GM19467 (cell line): ENCODE data around the gene MS4A4E.
"Not testable (repeated sequence)": the region's sequence is repeated elsewhere in the genome, so short reads cannot be mapped to it uniquely, and the experiment has no call there.

ENCODE experiments used
- ATAC-seq: cut with Tn5 transposase; IDR thresholded peaks from one replicate; pipeline ENCODE4 v1.9.1; 2021; ENCODE audit warnings: mild to moderate bottlenecking, moderate library complexity; ENCODE audit not compliant: unreplicated experiment

Gene MS4A4E

GRCh38 chr11:60242740-60243239 lies at the start of gene MS4A4E:
Gene MS4A4E, minus strand, starts transcription at chr11:60243137. Its CDS starts 13,082 bp downstream, at chr11:60230055.
- no peak for ATAC-seq

GRCh38 chr11:60292145-60292544 lies 49.2 kb upstream of the MS4A4E start:
- ATAC-seq = no peak

- no peak for ATAC-seq
Observed at GRCh38 chr11:60288531-60288930, 45.6 kb upstream of the MS4A4E start.

GRCh38 chr11:60285411-60286126 lies 42.6 kb upstream of the MS4A4E start:
- ATAC-seq = not testable (repeated sequence)

- no peak for ATAC-seq
Observed at GRCh38 chr11:60282286-60282685, 39.3 kb upstream of the MS4A4E start.

GRCh38 chr11:60281485-60281884 lies 38.5 kb upstream of the MS4A4E start:
- ATAC-seq = no peak

- no peak for ATAC-seq
Observed at GRCh38 chr11:60280412-60280811, 37.5 kb upstream of the MS4A4E start, which contains the start of gene MS4A4A. Gene MS4A4A, plus strand, starts transcription at chr11:60280666. Its CDS starts 10 bp downstream, at chr11:60280676.

GRCh38 chr11:60274416-60274815 lies 31.5 kb upstream of the MS4A4E start:
- ATAC-seq = no peak

- no peak for ATAC-seq
Observed at GRCh38 chr11:60265373-60266214, 22.7 kb upstream of the MS4A4E start.

- ATAC-seq = no peak
Observed at GRCh38 chr11:60264644-60265043, 21.7 kb upstream of the MS4A4E start.

GRCh38 chr11:60263402-60263801 lies 20.5 kb upstream of the MS4A4E start:
- ATAC-seq = no peak

GRCh38 chr11:60261014-60261413 lies 18.1 kb upstream of the MS4A4E start:
- no peak for ATAC-seq

GRCh38 chr11:60257956-60258722 lies 15.2 kb upstream of the MS4A4E start:
- no peak for ATAC-seq

GRCh38 chr11:60252213-60253108 lies 9.5 kb upstream of the MS4A4E start:
- no peak for ATAC-seq

- no peak for ATAC-seq
Observed at GRCh38 chr11:60251485-60252212, 8.7 kb upstream of the MS4A4E start.

GRCh38 chr11:60241786-60242185 lies 1.2 kb downstream of the MS4A4E start:
- ATAC-seq = no peak

GRCh38 chr11:60240662-60241061 lies 2.3 kb downstream of the MS4A4E start:
- no peak for ATAC-seq

GRCh38 chr11:60235321-60235720 lies 7.6 kb downstream of the MS4A4E start:
- no peak for ATAC-seq

- ATAC-seq = no peak
Observed at GRCh38 chr11:60230681-60231080, 12.3 kb downstream of the MS4A4E start.
